GM19372 (cell line): Measurements from ENCODE around the gene LIPC.

ENCODE experiments used
- ATAC-seq: cut with Tn5 transposase; IDR thresholded peaks from one replicate; pipeline ENCODE4 v1.9.1; 2021; ENCODE audit warnings: mild to moderate bottlenecking, low read depth, moderate library complexity; ENCODE audit not compliant: unreplicated experiment

The LIPC gene

DNA sequence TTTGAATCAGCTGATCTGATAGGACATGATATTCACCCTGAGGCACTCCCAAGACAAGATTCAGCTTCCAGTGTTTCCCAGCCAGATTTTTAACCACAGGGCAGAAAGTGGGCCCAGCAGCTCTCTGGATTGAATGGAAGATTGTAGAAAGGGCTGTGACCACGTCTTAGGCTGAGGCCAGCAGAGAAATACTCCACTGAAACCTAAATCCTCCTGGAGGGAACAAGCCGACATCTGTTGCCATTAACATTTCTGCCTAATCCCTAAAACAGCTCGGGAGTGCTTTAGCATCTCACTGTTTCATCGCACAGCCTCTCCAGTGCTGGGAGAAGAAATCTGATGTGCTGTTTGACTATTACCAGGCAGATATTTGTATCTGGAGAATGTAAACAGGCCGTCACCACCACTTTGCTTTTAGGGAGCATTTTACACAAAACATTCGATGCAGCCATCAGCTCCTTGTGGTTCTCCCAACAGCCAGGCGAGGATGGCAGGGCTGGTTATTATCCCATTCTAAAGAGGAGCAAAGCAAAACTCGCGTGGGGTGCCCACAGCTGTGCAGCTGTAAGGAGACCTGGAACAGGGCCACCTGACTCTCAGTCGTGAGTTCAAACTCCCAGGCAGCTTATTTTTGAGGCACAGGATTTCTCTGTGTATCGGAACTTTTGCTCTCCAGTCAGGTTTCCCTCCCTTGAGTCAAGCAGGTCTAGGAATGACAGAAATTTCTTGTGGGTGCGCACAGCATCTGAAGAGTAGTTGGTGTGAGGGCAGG is 117.4 kb downstream of the LIPC start:
- ATAC-seq, result no peak

DNA sequence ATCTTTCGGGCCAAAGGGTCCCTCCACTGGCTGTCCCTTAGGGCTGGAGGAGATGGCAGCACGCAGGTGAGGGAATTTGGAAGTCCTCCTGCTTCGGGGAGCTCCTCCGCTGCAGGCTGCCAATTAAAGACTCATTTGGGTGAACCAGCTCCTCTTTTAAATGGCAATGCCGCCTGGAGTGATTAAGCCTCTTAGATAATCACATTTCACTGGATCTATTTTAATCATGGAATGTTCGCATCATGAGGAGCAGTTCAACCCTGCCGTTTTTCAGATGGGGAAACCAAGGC is 117.9 kb downstream of the LIPC start:
- no peak for ATAC-seq

DNA sequence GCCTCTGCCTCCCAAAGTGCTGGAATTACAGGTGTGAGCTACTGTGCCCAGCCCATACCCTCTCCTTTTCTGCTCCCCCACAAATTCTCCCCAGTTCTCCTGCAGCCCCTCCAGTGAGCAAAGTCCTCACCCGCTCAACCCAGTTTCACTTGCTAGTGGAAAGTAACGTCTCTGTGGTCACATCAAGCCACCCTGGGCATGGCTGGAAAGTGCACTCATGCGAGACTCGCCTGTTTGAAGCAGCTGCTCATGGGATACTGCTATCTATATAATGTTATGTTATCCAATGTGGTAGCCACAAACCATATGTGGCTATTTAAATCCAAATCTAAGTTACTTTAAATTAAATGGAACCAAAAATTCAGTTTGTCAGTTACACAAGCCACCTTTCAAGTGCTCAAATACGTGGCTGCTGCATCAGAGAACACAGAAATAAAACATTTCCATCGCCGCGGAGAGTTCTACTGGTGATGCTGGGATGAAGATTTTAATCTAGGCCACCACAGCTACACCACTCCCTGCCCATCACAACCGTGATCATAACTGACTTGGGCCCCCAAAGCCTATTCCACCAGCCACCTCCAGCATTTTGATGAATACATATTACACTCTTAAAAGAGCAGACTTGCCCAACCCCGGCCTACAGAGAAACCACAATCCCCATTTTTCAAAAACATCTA is 119.4 kb downstream of the LIPC start:
- ATAC-seq, result no peak

DNA sequence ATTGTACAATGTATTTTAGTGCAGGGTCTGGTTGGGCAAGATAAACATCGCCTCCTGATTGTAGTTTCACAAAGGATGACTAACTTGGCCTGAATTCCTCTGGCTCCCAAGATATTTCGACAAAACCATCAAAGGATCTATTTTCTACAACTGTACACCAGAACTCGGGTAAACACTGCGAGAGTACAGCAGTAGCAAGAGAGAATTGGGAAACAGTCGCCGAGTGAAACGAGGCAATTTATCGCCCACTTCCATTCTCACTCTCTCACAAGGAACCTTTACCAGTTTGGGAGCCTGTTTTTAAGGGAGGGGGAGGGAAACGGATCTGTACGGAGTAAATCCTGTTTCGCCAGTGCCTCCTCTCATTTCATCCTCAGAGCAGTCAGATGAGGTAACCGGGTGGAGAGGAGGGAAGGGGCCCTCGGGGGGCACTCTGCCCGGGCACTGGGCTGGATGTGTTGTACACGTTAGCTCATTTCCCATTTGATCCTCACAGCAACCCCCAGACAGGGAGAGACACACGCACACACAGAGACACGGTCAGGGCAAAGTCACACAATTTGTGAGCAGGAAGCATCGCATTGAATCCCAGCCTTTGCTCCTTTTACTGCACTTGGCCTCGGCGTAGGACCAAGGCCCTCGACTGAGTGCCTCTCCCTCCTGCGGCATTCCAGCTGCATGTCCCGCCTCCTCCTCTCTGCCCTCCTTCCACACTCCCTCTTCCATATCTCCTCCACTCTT is 120.1 kb downstream of the LIPC start:
- no peak for ATAC-seq

DNA sequence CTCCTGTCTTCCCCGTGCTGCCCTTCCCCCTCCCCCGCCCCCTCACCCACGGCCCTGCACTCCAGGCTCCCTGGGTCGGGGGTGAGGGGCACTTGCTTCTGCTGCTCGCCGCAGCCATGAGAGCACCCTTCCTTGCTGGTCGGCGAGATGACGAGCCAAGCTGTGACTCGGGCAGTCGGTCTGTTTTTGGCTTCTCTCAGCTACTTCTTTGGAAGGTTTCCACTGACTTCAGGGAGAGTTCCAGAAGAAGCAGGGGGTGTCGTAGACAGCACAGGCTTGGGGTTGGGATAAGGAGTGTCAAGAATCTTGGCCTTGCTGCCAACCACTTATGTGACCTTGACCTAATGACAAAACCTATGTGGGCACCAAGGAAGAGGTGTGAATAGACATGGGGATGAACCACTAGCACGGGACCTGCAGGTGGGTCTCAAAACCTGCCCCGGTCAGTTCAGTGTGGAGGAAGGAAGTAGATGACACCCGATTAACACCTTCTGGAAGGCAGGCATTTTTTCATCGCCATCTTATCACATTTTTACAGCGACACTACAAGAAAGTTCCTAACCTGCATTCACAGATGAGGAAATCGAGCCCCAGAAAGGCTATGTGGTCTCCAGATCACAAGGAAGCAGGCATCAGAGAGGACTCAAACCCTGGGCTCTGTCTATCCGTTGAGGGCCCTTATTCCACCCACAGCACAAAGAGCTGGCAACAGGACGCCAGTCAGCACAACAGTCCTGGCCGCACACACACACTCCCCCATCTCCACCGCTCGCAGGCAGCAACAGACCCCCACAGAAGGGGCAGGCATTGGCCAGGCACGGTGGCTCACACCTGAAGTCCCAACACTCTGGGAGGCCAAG is 120.9 kb downstream of the LIPC start:
- ATAC-seq, result no peak

DNA sequence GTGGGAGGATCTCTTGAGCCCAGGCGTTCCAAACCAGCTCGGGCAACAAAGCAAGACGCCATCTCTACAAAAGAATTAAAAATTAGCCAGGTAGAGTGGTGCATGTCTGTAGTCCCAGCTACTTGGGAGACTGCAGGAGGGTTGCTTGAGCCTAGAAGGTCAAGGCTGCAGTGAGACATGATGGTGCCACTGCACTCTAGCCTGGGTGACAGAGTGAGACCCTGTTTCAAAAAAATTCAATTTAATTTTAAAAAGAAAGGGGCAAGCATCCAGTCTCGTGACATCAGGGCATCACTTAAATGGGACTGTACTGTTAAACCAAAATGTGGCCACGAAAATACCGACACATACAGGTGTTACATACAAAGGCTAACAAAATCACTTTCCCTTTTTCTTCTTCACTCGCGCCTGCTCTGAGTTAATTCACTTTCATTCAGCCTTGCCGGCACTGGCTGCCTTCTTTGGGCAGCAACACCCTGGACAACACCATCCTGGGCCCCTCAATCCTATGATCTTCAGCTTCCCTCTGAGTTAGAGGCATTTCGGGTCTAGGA is 121.7 kb downstream of the LIPC start:
- no peak for ATAC-seq

DNA sequence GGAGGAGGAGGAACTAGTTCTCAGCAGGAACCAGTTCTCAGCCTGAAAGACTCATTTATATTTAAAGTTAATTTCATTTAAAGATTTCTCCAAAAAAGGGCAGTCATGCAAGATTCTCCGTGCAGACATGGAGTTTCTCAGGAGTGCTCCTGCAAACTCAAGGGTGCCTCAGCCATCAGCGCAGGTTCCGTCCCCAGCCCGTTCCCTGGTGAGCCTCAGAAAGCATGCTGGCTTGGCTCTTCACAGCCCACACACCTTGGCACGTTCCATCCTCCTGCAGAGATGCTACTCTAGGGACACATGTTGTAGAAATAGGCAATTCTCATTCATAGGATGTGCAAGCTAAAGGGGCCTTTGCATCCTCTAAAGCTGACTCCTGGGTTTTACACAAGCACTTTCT is 123.0 kb downstream of the LIPC start:
- ATAC-seq, result no peak

DNA sequence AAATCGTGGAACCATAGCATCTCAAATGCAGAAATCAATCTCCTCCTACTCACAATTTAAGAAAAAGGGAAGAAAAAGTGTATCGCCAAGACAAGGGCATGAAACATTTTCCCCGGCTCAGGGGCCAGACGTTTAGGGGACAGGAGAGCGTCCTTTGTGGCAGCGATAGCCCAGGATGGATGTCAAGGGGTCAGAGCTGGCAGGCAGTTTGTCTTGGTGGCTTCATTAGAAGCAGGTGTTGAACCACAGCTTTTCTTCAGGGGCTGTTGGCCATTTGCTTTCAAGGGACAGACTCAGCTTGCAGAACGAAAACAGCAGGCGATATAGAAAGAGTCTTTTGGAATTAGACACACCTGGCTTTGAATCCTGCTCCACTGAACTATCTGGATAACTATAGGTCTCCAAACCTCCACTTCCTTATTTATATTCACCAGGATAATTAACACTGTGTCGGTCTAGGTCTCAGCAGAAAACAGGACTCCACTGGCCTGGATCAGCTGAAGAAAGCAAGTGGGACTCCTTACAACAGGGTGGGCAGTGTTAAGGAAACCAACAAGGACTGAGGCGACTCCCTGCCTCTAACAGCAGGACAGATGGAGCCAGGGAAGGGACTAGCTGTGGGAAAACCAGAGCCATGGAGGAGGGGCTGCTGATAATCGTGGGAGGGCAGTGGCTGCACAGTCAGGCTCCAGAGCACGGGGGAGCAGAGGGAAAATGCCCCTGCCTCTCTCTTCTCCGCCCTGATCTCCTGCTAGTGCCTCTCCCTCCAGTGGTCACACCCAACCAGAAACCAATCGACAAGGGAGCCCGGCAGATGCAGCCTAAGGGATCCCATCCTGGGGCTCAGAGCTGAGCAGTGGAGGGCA is 123.6 kb downstream of the LIPC start:
- no peak for ATAC-seq

DNA sequence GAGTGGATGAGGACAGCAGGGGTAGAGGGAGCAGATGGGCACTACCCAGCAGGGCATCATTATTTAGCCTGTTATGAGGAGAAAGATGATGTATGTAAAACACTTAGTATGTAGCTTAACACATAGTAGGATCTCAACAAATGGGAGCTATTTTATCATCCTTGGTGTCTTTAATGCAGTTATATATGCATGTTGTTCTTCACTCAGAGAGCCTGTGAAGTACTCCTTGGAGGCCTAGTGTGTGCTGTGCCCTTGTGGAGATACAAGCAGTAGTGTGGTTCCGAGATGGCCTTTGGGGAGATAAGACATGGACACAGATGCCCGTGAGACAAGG is 124.2 kb downstream of the LIPC start:
- ATAC-seq, result no peak

DNA sequence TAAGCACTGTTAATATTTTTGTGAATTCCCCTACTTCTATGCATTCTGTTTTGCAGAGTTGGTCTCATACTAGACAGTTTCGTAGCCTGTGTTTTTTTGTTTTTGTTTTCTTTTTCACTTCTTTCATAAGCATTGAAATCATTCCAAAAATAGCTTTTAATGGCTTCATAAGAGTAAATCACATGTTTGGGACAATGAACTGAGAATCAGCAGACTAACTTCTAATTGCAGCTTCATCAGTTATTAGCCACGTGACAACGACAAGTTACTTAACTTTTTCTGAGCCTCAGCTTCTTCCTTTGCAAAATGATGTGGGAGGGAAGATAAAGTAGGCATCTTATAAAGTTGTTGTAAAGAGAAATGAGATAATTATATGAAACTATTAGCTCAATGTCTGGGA is 124.8 kb downstream of the LIPC start:
- no peak for ATAC-seq

DNA sequence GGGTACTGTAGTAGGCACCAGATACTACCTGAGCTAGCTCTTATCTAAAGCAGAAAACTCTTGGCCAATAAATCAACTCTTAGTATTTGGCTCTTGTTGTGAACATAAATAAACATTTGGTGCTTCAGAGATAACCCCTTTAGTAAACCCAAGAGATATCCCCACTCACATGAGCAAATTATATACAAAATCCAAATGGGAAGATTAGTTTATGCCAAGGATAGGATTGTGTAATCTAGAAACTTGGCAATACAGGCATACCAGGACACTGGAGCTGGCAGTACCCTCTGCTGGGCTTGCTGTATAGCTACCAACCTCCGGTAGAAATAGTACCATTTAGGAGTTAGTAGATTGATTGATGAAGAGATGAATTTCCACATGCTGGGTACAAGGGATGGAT is 127.0 kb downstream of the LIPC start:
- no peak for ATAC-seq

DNA sequence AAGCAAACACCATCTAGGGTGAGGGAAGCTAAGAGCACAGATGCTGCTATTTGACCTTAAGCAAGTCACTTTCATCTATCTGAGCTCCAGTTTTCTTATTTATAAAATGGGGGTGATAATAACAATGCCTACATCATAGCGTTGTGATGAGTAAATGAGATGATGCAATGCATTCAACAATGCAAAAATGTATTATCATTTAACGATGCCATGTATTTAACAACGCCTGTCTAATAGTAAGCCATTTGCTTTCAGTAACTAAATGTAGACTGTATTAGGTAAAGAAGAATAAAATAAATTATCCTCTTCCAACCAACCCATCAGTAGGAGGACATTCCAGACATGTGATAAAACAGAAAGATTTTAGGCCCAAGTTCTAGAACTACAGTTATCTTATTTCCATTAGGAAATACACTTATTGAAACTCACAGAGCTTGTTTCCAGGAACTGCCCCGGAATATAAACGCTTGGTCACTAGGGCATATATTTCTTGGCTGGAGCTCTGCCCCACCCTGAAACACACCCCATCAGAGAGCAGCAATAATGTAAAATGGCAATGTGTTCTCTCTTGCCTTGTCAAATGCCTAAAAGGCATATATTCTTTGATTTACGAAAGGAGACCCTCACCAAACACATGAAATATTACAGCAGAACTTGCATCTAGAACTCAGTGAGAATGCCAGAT is 128.3 kb downstream of the LIPC start:
- ATAC-seq, result no peak

DNA sequence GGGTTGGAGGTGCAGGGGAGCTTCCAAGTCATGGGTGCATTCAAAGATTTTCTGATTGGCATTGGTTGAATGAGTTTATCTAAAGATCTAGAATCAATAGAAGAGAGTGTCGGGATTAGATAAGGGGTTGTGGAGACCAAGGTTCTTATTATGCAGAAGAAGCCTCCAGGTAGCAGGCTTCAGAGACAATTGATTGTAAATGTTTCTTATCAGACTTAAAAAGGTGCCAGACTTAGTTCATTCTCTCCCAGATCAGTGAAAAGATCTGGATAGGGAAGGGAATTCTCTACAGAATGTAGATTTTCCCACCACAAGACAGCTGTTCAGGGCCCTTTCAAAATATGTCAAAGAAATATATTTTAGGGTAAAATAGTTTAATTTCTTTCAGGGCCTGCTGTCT is 129.5 kb downstream of the LIPC start:
- no peak for ATAC-seq

DNA sequence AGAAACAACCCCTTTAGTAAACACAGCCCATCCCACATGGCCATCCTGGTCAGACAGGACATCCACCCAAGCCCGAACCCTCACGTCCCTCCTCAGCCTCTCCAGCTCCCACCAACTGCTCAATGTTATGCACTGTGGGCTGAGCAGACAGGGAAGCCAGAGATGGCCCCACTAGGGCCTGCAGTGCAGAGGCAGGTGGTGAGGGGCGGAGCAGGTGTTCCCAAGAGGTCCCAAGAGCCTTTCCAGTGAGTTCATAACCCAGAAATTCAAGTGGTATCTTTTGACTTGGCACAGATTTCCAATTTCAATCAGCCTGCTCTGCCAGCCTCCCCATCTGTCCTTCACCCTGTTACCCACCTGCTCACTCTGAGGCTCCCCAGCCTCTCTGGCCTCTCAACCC is 130.3 kb downstream of the LIPC start:
- no peak for ATAC-seq

DNA sequence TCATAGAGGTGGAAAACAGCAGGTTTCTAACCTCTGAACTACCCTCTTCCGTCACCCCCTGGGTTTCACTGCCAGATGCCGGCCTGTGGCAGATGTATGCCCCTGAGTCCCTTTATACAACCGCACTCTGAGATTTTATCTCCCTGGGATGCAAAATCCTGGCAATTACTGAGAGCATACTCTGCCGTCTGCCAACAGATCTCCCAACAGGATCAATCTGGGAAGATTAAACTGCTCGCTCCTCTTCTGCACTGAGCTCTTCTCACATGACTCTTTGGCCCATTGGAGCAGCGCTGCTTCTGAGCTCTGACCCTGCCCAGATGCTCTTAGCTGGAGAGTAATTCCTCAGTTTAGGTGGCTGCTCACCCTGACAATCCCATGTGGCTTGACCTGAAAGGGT is 133.2 kb downstream of the LIPC start:
- ATAC-seq, result no peak

DNA sequence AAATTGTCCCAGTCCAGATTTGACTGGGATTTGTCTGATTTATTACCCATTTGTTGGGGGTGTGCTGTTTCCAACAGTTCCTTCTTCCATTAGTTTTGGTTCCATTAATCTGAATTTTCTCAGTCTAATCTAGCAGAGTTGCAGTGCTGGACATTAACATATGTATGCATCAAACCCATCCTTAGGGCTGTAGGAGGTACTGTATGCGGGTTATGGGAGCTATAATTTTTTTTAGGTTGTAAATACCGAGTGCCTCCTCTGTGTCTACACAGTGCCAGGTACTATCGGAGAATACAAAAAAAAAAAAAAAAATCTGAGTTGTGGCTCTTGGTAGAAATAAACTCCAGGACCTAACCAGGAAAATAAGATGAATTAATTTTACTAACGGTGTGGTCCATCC is 133.8 kb downstream of the LIPC start:
- no peak for ATAC-seq

DNA sequence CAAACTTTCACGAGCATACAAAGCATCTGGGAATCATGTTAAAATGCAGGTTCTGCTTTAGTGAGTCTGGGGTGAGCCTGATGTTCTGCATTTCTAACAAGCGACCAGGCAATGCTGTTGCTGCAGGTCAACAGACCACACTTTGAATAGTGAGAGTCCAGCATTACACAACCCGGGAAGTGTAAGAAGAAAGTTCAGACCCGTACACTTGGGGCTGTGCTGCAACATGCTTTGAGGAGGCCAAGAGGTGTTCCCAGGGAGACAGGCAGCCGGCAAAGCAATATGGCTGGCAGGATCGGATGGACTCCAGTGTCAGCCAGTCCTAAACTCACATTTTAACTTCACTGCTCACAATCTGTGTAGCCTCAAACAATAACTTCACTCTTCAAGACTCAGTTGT is 134.2 kb downstream of the LIPC start:
- ATAC-seq, result no peak

DNA sequence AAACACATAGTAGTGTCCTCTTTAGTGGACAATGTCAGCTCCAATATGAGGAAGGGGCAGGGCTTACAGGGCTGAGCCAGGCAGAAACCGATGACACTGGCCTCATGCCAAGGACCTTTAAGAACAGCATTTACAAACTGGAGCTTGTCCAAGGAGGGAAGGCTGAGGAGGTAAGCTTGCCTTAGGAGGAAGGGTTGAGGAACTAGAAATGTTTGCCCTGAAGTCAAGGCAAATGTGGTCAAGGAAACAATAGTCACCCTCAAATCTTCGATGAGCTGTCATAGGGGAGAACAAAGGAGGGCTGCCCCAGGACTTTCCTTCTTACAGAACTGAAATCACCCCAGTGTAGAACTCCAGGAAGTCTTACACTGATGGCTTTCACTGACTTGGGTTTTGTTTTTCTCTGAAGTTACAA is 136.4 kb downstream of the LIPC start:
- no peak for ATAC-seq

DNA sequence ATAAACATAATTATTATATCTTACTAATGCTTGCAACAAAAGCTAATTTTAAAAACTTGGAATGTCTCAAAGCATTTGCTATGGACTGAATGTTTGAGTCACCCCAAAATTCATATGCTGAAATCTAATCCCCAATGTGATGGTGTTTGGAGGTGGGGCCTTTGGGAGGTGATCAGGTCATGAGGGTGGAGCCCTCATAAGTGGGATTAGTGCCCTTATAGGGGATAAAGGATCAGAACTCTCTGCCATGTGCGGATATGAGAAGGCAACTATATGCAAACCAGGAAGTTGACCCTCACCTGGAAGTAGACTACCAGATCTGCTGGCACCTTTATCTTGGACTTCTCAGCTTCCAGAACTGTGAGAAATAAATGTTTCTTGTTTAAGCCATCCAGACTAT is 137.7 kb downstream of the LIPC start:
- ATAC-seq, result no peak
